ENCODE results near the gene SALL1. TPM values are rescaled to one million over a fixed set of nuclear protein-coding genes. Genes with fewer than 3 reads are reported as not detected.

SALL1 gene
- total and polyA plus RNA-seq, 2 of the 13 experiments (the other 11 are each of a cell fraction or from before 2014, with no cell fraction given): 6.6 to 12.3 TPM

- DNase-seq (ENCODE audit: low spot score) (no peak), ATAC-seq (no peak), FAIRE-seq (no peak)
- Histone ChIP-seq H4K20me1 (ENCODE audit: insufficient read depth, low read length) (no peaks in the 10 kb centered on the region), H3K27ac (ENCODE audit: extremely low read length, insufficient read depth, low read length) (no peak overlapping the region), H3K4me1 (ENCODE audit: insufficient read depth, low read length) (peaks cover 34% of the 10 kb centered on the region), H3K9me3 (ENCODE audit: low read length) (no peaks in the 10 kb centered on the region), H3K27me3 (ENCODE audit: control insufficient read depth in 1 of 2, insufficient read depth in 2 of 2, low read length in 2 of 2) (no peaks in the 10 kb centered on the region), H2AFZ (ENCODE audit: low read length) (no peak overlapping the region), H3K4me2 (ENCODE audit: low read depth, low read length) (no peak overlapping the region), H3K36me3 (replicated peaks in 1 of 2; ENCODE audit: control insufficient read depth in 1 of 2, insufficient read depth in 2 of 2, low read length in 2 of 2) (peaks cover 3 to 18% of the 10 kb centered on the region in 2 experiments), H3K4me3 (replicated peaks in 1 of 3; ENCODE audit: insufficient read depth in 1 of 3, low read depth in 2 of 3, low read length in 3 of 3) (no peak overlapping the region), H3K79me2 (ENCODE audit: insufficient read depth, low read length) (no peaks in the 10 kb centered on the region), H3K9ac (ENCODE audit: insufficient read depth, low read depth, low read length) (no peak overlapping the region)
- 95% methylated on average over 12 of the region's 12 CpGs for WGBS (ENCODE audit: low lambda C conversion rate)
- BruUV-seq (replicated peaks): no TSS peak
- ChIA-PET POLR2A (interaction anchor here (1.3 kb wide), 1 partner anchor 14 kb away, joined by 3 read pairs; no protein-coding TSS in a partner anchor), CTCF (ENCODE audit: low intra/inter-chr PET ratio, low total read pairs) (no interaction called here)
- in situ Hi-C loops (cut with HindIII; ENCODE audit: extremely low pct_ligation_motif_present, low pct_unique_long_range_greater_than_20kb): no loop called here
- intact Hi-C loops (cut with micrococcal nuclease; ENCODE audit: unreplicated experiment): no loop called here
- TF ChIP-seq SP1 (IDR thresholded peaks at IDR 0.05) (no peak), SP1 (CRISPR knock-in tag; IDR thresholded peaks at IDR 0.05) (no peak), ZNF615 (CRISPR knock-in tag; IDR thresholded peaks at IDR 0.05; ENCODE audit: borderline replicate concordance) (no peak), POGZ (CRISPR knock-in tag; IDR thresholded peaks at IDR 0.05) (no peak), ZNF24 (IDR thresholded peaks at IDR 0.05) (no peak), U2AF2 (IDR thresholded peaks at IDR 0.05; ENCODE audit: low read depth, low read length) (no peak), ELF4 (CRISPR knock-in tag; IDR thresholded peaks at IDR 0.05; ENCODE audit: borderline replicate concordance) (no peak), HDAC6 (IDR thresholded peaks at IDR 0.05; ENCODE audit: low read depth, low read length) (no peak), PAX8 (CRISPR knock-in tag; IDR thresholded peaks at IDR 0.05; ENCODE audit: borderline replicate concordance) (no peak), TEAD3 (CRISPR knock-in tag; optimal IDR thresholded peaks at IDR 0.05; ENCODE audit: borderline replicate concordance) (no peak), ZNF776 (CRISPR knock-in tag; IDR thresholded peaks at IDR 0.05) (no peak), FOXK1 (CRISPR knock-in tag; IDR thresholded peaks at IDR 0.05; ENCODE audit: borderline replicate concordance, low read depth) (no peak), ZNF670 (CRISPR knock-in tag; IDR thresholded peaks at IDR 0.05; ENCODE audit: borderline replicate concordance) (no peak), ZBTB20 (CRISPR knock-in tag; IDR thresholded peaks at IDR 0.05; ENCODE audit: borderline replicate concordance, low read depth) (no peak), TFE3 (CRISPR knock-in tag; IDR thresholded peaks at IDR 0.05) (no peak), ZNF609 (CRISPR knock-in tag; IDR thresholded peaks at IDR 0.05; ENCODE audit: borderline replicate concordance) (no peak), CEBPZ (IDR thresholded peaks at IDR 0.05; ENCODE audit: low read length) (no peak)
Observed at GRCh38 chr16:51133688-51134087, 17.4 kb downstream of the SALL1 start.

All from HepG2 (cell line).